B cell (primary cell): ENCODE data around the gene TMEM221. TPM values are rescaled to one million over a fixed set of nuclear protein-coding genes. Genes with fewer than 3 reads are reported as not detected.

Experiments used
- ATAC-seq: fragments of 200-7000 bp; cut with Tn5 transposase; one replicate; pipeline ENCODE4 v1.10.0; 2021; ENCODE audit warnings: low read depth, mild to moderate bottlenecking, moderate number of reproducible peaks, moderate library complexity
- CTCF ChIA-PET: fragments of 350-600 bp; sonication (Branson Sonifier 250); formaldehyde crosslinking; loops from one replicate; lab custom pipeline; 2021; ENCODE audit warnings: antibody characterized with exemption, inconsistent platforms; lab: Charles Lee
- POLR2A ChIA-PET: fragments of 350-600 bp; sonication (Branson Sonifier 250); formaldehyde crosslinking; loops from one replicate; lab custom pipeline; 2021; ENCODE audit warnings: antibody characterized with exemption; lab: Charles Lee
- DNase-seq: peaks from one replicate; pipeline ENCODE4 v3.0.0; 2013
- H2AFZ ChIP-seq: 2 replicates; pipeline ENCODE4 v1.6.1; 2012; ENCODE audit warnings: mild to moderate bottlenecking, low read depth, low read length; ENCODE audit not compliant: insufficient read depth, poor library complexity, severe bottlenecking
- H3K27ac ChIP-seq, 2 donors: 1 replicate in 1 of 2; 2 replicates in 1 of 2; pipeline ENCODE4 v1.5.1; 2012 to 2013; ENCODE audit warnings: low read length in 2 of 2, mild to moderate bottlenecking in 2 of 2, moderate library complexity in 1 of 2
- H3K27me3 ChIP-seq, 4 experiments: fragments of 200-600 bp in 1 of 4; sonication (generic) in 1 of 4; replicated peaks in 1 of 4; 1 replicate in 2 of 4; 2 replicates in 2 of 4; pipeline versions ENCODE4 v1.6.1 to v1.7.0; 2013 to 2016; ENCODE audit warnings: low read length in 3 of 4, mild to moderate bottlenecking in 2 of 4, mixed read lengths in 1 of 4, moderate library complexity in 1 of 4; ENCODE audit not compliant: insufficient read depth in 4 of 4, control insufficient read depth in 3 of 4; ENCODE audit errors: control extremely low read depth in 1 of 4
- H3K36me3 ChIP-seq, 2 experiments: replicated peaks in 1 of 2; 1 replicate in 1 of 2; 2 replicates in 1 of 2; pipeline versions ENCODE4 v1.6.1 to v1.7.1; 2013; ENCODE audit warnings: low read length in 1 of 2; ENCODE audit not compliant: insufficient read depth in 2 of 2, control insufficient read depth in 1 of 2; ENCODE audit errors: control extremely low read depth in 1 of 2, extremely low read depth in 1 of 2
- H3K4me1 ChIP-seq, 2 donors: fragments of 200-600 bp in 1 of 2; sonication (generic) in 1 of 2; 1 replicate in 1 of 2; 2 replicates in 1 of 2; pipeline versions ENCODE4 v1.5.1 to v1.6.1; 2013 to 2017; ENCODE audit warnings: low read length in 2 of 2; ENCODE audit not compliant: control insufficient read depth in 2 of 2, insufficient read depth in 2 of 2
- H3K4me2 ChIP-seq: replicated peaks from 2 replicates; pipeline ENCODE3; 2012; ENCODE audit warnings: mild to moderate bottlenecking, low read depth, low read length; ENCODE audit not compliant: poor library complexity, severe bottlenecking
- H3K4me3 ChIP-seq, 5 experiments: fragments of 200-600 bp in 1 of 5; sonication (generic) in 1 of 5; 1 replicate in 3 of 5; 2 replicates in 2 of 5; pipeline versions ENCODE4 v1.5.1 to v1.7.0; 2011 to 2016; ENCODE audit warnings: low read length in 4 of 5, mild to moderate bottlenecking in 4 of 5, low read depth in 2 of 5, control low read depth in 1 of 5, moderate library complexity in 1 of 5; ENCODE audit not compliant: insufficient read depth in 1 of 5; ENCODE audit errors: control extremely low read depth in 1 of 5, extremely low read depth in 1 of 5
- H3K79me2 ChIP-seq: fragments of 200-600 bp; sonication (generic); one replicate; pipeline ENCODE4 v1.6.0; 2016; ENCODE audit warnings: low read length; ENCODE audit not compliant: control insufficient read depth, insufficient read depth
- H3K9ac ChIP-seq: fragments of 200-600 bp; sonication (generic); 2 replicates; pipeline ENCODE4 v1.6.1; 2017; ENCODE audit warnings: mild to moderate bottlenecking, low read length, moderate library complexity
- H3K9me3 ChIP-seq, 3 donors: one replicate each; pipeline versions ENCODE4 v1.6.1 to v1.7.1; 2013; ENCODE audit warnings: low read length in 2 of 3; ENCODE audit not compliant: control insufficient read depth in 2 of 3, insufficient read depth in 1 of 3; ENCODE audit errors: control extremely low read depth in 1 of 3
- H4K20me1 ChIP-seq: 2 replicates; pipeline ENCODE4 v1.6.0; 2012; ENCODE audit warnings: mild to moderate bottlenecking, low read length; ENCODE audit not compliant: insufficient read depth, control insufficient read depth, poor library complexity, severe bottlenecking
- H3K27ac Mint-ChIP-seq: one replicate; pipeline ENCODE4 v1.8.0; 2021; ENCODE audit warnings: mixed read lengths
- H3K27me3 Mint-ChIP-seq: one replicate; pipeline ENCODE4 v1.8.0; 2021; ENCODE audit warnings: mixed read lengths
- H3K4me1 Mint-ChIP-seq: one replicate; pipeline ENCODE4 v1.8.0; 2021; ENCODE audit warnings: mixed read lengths
- H3K4me3 Mint-ChIP-seq: one replicate; pipeline ENCODE4 v1.8.0; 2021; ENCODE audit warnings: mixed read lengths
- H3K9me3 Mint-ChIP-seq: one replicate; pipeline ENCODE4 v1.8.0; 2022; ENCODE audit warnings: mixed read lengths; ENCODE audit not compliant: insufficient read depth
- CTCF ChIP-seq: fragments of 200-600 bp; IDR thresholded peaks from one replicate; pipeline ENCODE4 v1.8.0; 2022; ENCODE audit warnings: antibody characterized with exemption, mild to moderate bottlenecking
- EZH2 ChIP-seq: IDR thresholded peaks from 2 replicates; pipeline ENCODE4 v1.6.1; 2012; ENCODE audit warnings: borderline replicate concordance, low read depth, mild to moderate bottlenecking, moderate library complexity, low read length; ENCODE audit not compliant: insufficient read depth, poor library complexity, severe bottlenecking
- WGBS: methylation state at CpG from one replicate; pipeline ENCODE4 v1.1.5; 2013; ENCODE audit warnings: missing lambda C conversion rate; ENCODE audit not compliant: insufficient coverage; 5-methylcytosine and 5-hydroxymethylcytosine counted together
- intact Hi-C: fragments of 100-400 bp; cut with micrococcal nuclease; formaldehyde crosslinking; loops from one replicate; pipeline ENCODE4 v1.10.0; 2022
- polyA plus RNA-seq: library from polyadenylated mRNA; depleted of rRNA; stranded (reverse); fragments of >200 nt; gene quantifications from 2 replicates; pipeline ENCODE4 v1.2.3, GENCODE V29; 2012
- total RNA-seq, 2 donors: library from RNA; stranded (reverse); fragments of 120-200 nt in 1 of 2; gene quantifications; 1 replicate in 1 of 2; 2 replicates in 1 of 2; pipeline versions ENCODE4 v1.2.3 to v1.2.4, GENCODE V29; 2013 to 2022

Gene TMEM221
- total and polyA plus RNA-seq, 2 donors (not counting 1 experiment from before 2014, with no cell fraction given), result not detected

GRCh38 chr19:17429641-17430113 is 18.8 kb downstream of the TMEM221 start:
- Mint-ChIP-seq H3K9me3 (no peaks in the 10 kb centered on the region), H3K4me1 (no peaks in the 10 kb centered on the region), H3K4me3 (no peak overlapping the region), H3K27ac (no peak overlapping the region), H3K27me3 (no peaks in the 10 kb centered on the region)
- no peak overlapping the region for H3K4me2 ChIP-seq
- H3K27me3 ChIP-seq, result no peaks in the 10 kb centered on the region
- no peaks in the 10 kb centered on the region for H3K4me1 ChIP-seq
- H3K36me3 ChIP-seq, result no peaks in the 10 kb centered on the region
- H3K27ac ChIP-seq, result no peak overlapping the region
- 95% methylated on average over 17 of the region's 17 CpGs for WGBS
- no peak for TF ChIP-seq EZH2
- TF ChIP-seq CTCF, result no peak
- no peak overlapping the region for H3K4me3 ChIP-seq
- ATAC-seq (no peak), DNase-seq (no peak)
- H2AFZ ChIP-seq, result no peak overlapping the region
- no peaks in the 10 kb centered on the region for H3K9me3 ChIP-seq
- POLR2A ChIA-PET, result interaction anchor here (0.5 to 0.6 kb wide), 2 partner anchors 49 to 57 kb away, joined by 3 to 5 read pairs; no protein-coding TSS in a partner anchor
- no peak overlapping the region for H3K9ac ChIP-seq
- intact Hi-C loops, result no loop called here
- CTCF ChIA-PET, result interaction anchor here (1.2 kb wide), 1 partner anchor 12 kb away, joined by 5 read pairs; no protein-coding TSS in a partner anchor
- H4K20me1 ChIP-seq, result no peaks in the 10 kb centered on the region
- no peaks in the 10 kb centered on the region for H3K79me2 ChIP-seq

- no peak overlapping the region for H3K27ac ChIP-seq
- H3K4me1 ChIP-seq, result peaks cover 6 to 9% of the 10 kb centered on the region in 2 donors
- POLR2A ChIA-PET, result no interaction called here
- H2AFZ ChIP-seq, result no peak overlapping the region
- H3K27ac Mint-ChIP-seq, result no peak overlapping the region
- DNase-seq, result peak; percentile 29
- H4K20me1 ChIP-seq, result no peaks in the 10 kb centered on the region
- no peak overlapping the region for H3K4me3 ChIP-seq
- H3K79me2 ChIP-seq, result peaks cover 6% of the 10 kb centered on the region
- H3K36me3 ChIP-seq, result peaks cover 0 to 4% of the 10 kb centered on the region in 2 experiments
- H3K4me1 Mint-ChIP-seq, result peaks cover 6% of the 10 kb centered on the region
- H3K27me3 ChIP-seq, result no peaks in the 10 kb centered on the region
- CTCF ChIA-PET, result no interaction called here
- TF ChIP-seq EZH2 (no peak), CTCF (no peak)
- ATAC-seq, result peak; percentile 44
- 29% methylated on average over 23 of the region's 27 CpGs for WGBS
- H3K27me3 Mint-ChIP-seq, result no peaks in the 10 kb centered on the region
- intact Hi-C loops, result no loop called here
- peak overlapping the region; percentile 12 for H3K4me2 ChIP-seq
- no peaks in the 10 kb centered on the region for H3K9me3 Mint-ChIP-seq
- H3K4me3 Mint-ChIP-seq, result no peak overlapping the region
- no peaks in the 10 kb centered on the region for H3K9me3 ChIP-seq
- no peak overlapping the region for H3K9ac ChIP-seq
Measured at GRCh38 chr19:17424743-17425365, 23.6 kb downstream of the TMEM221 start.
